ENCODE measurements around the gene BRWD1.

GRCh38 chr21:39282911-39283310, 30.5 kb downstream of the BRWD1 start:
- TF ChIP-seq POLR2A (IDR thresholded peaks at IDR 0.05) (no peak), CTCF (IDR thresholded peaks at IDR 0.05) (no peak)
